Endothelial cell (in vitro differentiated cells): ENCODE data around the gene NKD1. TPM values are rescaled to one million over a fixed set of nuclear protein-coding genes. Genes with fewer than 3 reads are reported as not detected.

ENCODE experiments used
- DNase-seq: peaks from one replicate; pipeline ENCODE4 v3.0.0; 2021; ENCODE audit warnings: low spot score
- H3K27ac Mint-ChIP-seq: one replicate; pipeline ENCODE4 v1.8.0; 2021; ENCODE audit warnings: mixed read lengths, inconsistent platforms; ENCODE audit not compliant: unreplicated experiment
- H3K27me3 Mint-ChIP-seq: one replicate; pipeline ENCODE4 v1.8.0; 2021; ENCODE audit warnings: mild to moderate bottlenecking, moderate library complexity, mixed read lengths, inconsistent platforms; ENCODE audit not compliant: unreplicated experiment
- H3K36me3 Mint-ChIP-seq: one replicate; pipeline ENCODE4 v1.8.0; 2021; ENCODE audit warnings: mild to moderate bottlenecking, low read depth, mixed read lengths, inconsistent platforms; ENCODE audit not compliant: unreplicated experiment
- H3K4me1 Mint-ChIP-seq: one replicate; pipeline ENCODE4 v1.8.0; 2021; ENCODE audit warnings: mild to moderate bottlenecking, mixed read lengths, inconsistent platforms; ENCODE audit not compliant: unreplicated experiment
- H3K4me3 Mint-ChIP-seq: one replicate; pipeline ENCODE4 v1.8.0; 2021; ENCODE audit warnings: mild to moderate bottlenecking, mixed read lengths, inconsistent platforms; ENCODE audit not compliant: unreplicated experiment
- H3K9me3 Mint-ChIP-seq: one replicate; pipeline ENCODE4 v1.8.0; 2021; ENCODE audit warnings: mixed read lengths, inconsistent platforms; ENCODE audit not compliant: unreplicated experiment
- long read RNA-seq: library from polyadenylated mRNA; unstranded; transcript quantifications from one replicate; pipeline ENCODE4 v2.0.0, GENCODE V29; 2020; ENCODE audit not compliant: unreplicated experiment
- total RNA-seq: library from RNA; stranded (reverse); fragmentation: NEBNext Ultra II Directional; extraction: Animal tissue kit (Norgen Biotek cat#: 25700); gene quantifications from one replicate; pipeline ENCODE4 v1.2.1, GENCODE V29; 2021; ENCODE audit not compliant: unreplicated experiment
- TF ChIP-seq, protein P1 (sequence below): fragments of 200-600 bp; sonication (generic); IDR thresholded peaks from one replicate; pipeline ENCODE4 v1.5.0; 2021; ENCODE audit warnings: antibody characterized with exemption; ENCODE audit not compliant: unreplicated experiment

The NKD1 gene, protein sequence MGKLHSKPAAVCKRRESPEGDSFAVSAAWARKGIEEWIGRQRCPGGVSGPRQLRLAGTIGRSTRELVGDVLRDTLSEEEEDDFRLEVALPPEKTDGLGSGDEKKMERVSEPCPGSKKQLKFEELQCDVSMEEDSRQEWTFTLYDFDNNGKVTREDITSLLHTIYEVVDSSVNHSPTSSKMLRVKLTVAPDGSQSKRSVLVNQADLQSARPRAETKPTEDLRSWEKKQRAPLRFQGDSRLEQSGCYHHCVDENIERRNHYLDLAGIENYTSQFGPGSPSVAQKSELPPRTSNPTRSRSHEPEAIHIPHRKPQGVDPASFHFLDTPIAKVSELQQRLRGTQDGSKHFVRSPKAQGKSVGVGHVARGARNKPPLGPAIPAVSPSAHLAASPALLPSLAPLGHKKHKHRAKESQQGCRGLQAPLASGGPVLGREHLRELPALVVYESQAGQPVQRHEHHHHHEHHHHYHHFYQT
- 2.4 TPM for total RNA-seq
- long read RNA-seq, result 0 reads

DNA sequence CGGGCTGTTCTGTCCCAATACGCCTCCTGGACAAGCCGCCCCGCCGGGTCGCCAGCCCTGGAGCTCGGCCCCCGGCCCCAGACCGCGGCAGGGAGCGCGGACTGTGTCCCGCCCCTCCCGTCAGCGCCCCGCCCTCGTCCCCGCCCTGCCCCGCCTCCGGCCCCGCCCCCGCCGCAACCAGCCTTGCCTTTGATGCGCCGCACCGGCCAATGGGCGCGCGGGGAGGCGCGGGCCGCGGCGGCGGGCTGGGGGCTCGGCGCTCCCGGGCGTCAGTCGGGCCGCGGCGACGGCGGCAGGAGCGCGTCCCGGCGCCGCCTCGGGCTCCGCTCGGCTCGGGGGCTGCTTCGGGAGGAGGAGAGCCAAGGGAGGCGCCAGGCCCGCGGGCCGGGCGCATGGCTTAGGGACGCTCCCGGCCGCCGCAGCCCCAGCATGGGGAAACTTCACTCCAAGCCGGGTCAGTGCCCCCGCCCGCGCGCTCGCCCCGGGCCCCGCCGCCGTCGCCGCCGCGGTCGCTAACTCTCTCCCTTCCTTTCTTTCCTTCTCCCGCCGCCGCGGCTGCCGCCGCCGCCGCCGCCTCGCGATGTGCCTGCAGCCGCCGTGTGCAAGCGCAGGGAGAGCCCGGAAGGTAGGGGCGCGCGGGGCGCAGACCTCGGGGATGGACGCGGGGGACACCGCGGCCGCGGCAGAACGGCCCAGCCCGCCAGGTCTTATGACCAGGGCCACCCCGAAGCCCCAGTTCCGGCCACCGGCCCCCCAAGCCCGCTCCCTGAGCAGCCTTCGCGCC, at the start of gene NKD1:
NKD1 (plus strand) TSS at position 272 of the 784 bp plus-strand sequence; CDS start at position 430, 158 bp downstream.
- Mint-ChIP-seq H3K4me3 (peak within 1 kb of the TSS; percentile 90), H3K4me1 (peaks cover 9% of the 10 kb centered on the region), H3K36me3 (no peaks in the 10 kb centered on the region), H3K27ac (no peak within 1 kb of the TSS), H3K27me3 (peaks cover 15% of the 10 kb centered on the region), H3K9me3 (no peaks in the 10 kb centered on the region)
- TF ChIP-seq, protein P1, sequence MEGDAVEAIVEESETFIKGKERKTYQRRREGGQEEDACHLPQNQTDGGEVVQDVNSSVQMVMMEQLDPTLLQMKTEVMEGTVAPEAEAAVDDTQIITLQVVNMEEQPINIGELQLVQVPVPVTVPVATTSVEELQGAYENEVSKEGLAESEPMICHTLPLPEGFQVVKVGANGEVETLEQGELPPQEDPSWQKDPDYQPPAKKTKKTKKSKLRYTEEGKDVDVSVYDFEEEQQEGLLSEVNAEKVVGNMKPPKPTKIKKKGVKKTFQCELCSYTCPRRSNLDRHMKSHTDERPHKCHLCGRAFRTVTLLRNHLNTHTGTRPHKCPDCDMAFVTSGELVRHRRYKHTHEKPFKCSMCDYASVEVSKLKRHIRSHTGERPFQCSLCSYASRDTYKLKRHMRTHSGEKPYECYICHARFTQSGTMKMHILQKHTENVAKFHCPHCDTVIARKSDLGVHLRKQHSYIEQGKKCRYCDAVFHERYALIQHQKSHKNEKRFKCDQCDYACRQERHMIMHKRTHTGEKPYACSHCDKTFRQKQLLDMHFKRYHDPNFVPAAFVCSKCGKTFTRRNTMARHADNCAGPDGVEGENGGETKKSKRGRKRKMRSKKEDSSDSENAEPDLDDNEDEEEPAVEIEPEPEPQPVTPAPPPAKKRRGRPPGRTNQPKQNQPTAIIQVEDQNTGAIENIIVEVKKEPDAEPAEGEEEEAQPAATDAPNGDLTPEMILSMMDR, result no peak
- peak; percentile 80 for DNase-seq

DNA sequence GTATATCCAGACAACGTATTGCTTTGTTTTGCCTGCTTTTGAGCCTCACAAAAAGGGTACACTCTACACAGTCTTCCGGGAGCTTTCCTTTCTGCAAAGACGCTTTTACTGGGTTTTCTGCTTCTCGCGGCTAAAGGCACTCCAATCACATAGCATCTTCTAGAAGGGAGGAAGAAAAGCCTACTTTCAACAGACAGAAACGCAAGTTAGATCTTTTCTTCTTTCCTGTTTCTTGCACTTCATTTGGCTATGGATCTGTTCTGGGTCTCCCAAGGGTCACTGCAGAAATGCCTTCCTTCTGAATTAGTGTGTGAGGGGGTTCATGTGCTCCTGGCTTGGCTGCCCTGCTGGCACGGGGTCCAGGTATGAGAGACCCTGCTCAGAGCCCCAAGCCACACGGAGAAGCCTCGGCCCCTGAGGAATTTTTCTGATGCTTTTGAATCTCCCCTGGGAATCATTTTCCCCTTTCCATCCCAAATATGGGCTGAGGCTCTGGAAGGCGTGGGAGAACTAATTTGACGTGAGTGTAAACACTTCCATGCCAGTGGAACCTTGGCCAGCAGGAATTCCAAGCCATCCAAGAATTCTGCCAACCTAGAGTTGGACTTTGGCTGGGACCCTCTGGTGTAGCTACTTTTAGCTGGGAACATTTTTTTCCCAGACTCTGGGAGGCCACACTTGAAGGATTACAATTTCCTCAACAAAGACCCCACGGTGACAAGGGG, 49.6 kb upstream of the NKD1 start:
- H3K4me1 Mint-ChIP-seq, result peaks cover 11% of the 10 kb centered on the region
- no peaks in the 10 kb centered on the region for H3K9me3 Mint-ChIP-seq
- H3K36me3 Mint-ChIP-seq, result no peaks in the 10 kb centered on the region
- TF ChIP-seq, protein P1, result no peak
- H3K27ac Mint-ChIP-seq, result no peak overlapping the region
- H3K4me3 Mint-ChIP-seq, result no peak overlapping the region
- DNase-seq, result no peak
- H3K27me3 Mint-ChIP-seq, result peaks cover 1% of the 10 kb centered on the region

DNA sequence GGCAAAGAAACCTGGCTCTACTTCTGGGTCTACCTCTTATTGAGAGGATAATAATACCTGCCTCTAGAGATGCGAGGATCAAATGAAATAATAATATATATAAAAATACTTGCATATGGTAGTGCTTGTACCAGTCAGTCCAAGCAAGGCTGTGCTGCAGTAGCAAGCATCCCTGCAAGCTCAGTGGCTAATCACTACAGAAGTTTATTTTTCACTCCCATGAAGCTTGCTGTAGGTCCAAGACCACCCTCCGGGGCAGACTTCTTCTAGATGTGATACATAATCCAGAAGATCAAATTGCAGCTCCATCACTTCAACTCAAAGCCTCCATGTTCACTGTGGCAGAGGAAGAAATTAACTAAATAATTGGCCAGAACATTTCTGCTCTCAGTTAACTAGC, 48.9 kb upstream of the NKD1 start:
- H3K4me1 Mint-ChIP-seq, result peaks cover 11% of the 10 kb centered on the region
- H3K36me3 Mint-ChIP-seq, result no peaks in the 10 kb centered on the region

DNA sequence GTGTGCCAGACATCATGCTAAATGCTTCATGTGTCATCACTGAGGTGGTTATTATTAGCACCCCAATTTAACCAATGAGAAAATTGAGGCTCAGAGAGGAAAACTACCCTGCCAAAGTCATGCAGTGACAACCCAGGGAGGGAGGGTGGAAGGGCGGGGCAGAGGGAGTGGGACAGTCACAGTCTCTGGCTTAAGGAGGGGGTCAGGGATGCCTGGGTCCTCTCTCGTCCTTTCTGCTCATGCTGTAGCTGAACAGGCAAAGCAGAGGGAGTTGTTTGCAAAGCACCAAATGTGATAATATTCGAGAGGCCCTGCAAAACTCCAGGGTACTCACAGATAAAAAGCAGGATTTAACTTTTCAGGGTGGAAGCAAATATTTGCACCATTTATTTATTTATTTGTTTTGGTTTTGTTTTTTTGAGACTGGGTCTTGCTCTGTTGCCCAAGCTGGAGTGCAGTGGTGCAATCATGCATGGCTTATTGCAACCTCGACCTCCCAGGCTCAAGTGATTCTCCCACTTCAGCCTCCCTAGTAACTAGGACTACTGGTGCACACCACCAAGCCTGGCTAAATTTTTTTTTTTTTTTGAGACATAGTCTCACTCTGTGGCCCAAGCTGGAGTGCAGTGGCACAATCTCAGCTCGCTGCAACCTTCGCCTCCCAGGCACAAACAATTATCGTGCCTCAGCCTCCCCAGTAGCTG, 47.9 kb upstream of the NKD1 start:
- TF ChIP-seq, protein P1, result no peak
- Mint-ChIP-seq H3K4me3 (no peak overlapping the region), H3K36me3 (no peaks in the 10 kb centered on the region), H3K27ac (no peak overlapping the region), H3K4me1 (peaks cover 11% of the 10 kb centered on the region), H3K27me3 (peaks cover 1% of the 10 kb centered on the region), H3K9me3 (no peaks in the 10 kb centered on the region)
- no peak for DNase-seq

More for the DNA sequence above, 48.9 kb upstream of the NKD1 start:
- Mint-ChIP-seq H3K27ac (no peak overlapping the region), H3K9me3 (no peaks in the 10 kb centered on the region), H3K27me3 (peaks cover 1% of the 10 kb centered on the region), H3K4me3 (no peak overlapping the region)
- TF ChIP-seq, protein P1, result no peak
- no peak for DNase-seq
